IPS-NIHi11 (cell line): ENCODE measurements around the gene HIGD2A.

Experiments used
- DNase-seq: peaks from one replicate; pipeline ENCODE4 v3.0.0; 2012; ENCODE audit warnings: mixed read lengths, low spot score

HIGD2A gene

GRCh38 chr5:176369934-176370711, 18.4 kb upstream of the HIGD2A start:
- no peak for DNase-seq

- DNase-seq: no peak
Observed at GRCh38 chr5:176371621-176372539, 16.7 kb upstream of the HIGD2A start.

GRCh38 chr5:176373100-176373818, 15.3 kb upstream of the HIGD2A start:
- no peak for DNase-seq

GRCh38 chr5:176379881-176380280, 8.7 kb upstream of the HIGD2A start:
- no peak for DNase-seq

- DNase-seq: no peak
Observed at GRCh38 chr5:176381423-176381822, 7.1 kb upstream of the HIGD2A start.

- no peak for DNase-seq
Observed at GRCh38 chr5:176381979-176382378, 6.6 kb upstream of the HIGD2A start.

GRCh38 chr5:176382721-176383120, 5.8 kb upstream of the HIGD2A start:
- DNase-seq: no peak

- DNase-seq: no peak
Observed at GRCh38 chr5:176383248-176383905, 5.2 kb upstream of the HIGD2A start.

GRCh38 chr5:176383961-176384360, 4.6 kb upstream of the HIGD2A start:
- no peak for DNase-seq

GRCh38 chr5:176384366-176384930, 4.1 kb upstream of the HIGD2A start:
- DNase-seq: no peak

GRCh38 chr5:176384991-176385390, 3.6 kb upstream of the HIGD2A start:
- DNase-seq: no peak

- no peak for DNase-seq
Observed at GRCh38 chr5:176386491-176386890, 2.1 kb upstream of the HIGD2A start.

- no peak for DNase-seq
Observed at GRCh38 chr5:176387384-176387925, 1.1 kb upstream of the HIGD2A start.

- peak; percentile 53 for DNase-seq
Observed at GRCh38 chr5:176388003-176388443, 528 bp upstream of the HIGD2A start.

GRCh38 chr5:176389135-176390123, 878 bp downstream of the HIGD2A start:
- no peak for DNase-seq

GRCh38 chr5:176391479-176391878, 2.9 kb downstream of the HIGD2A start:
- no peak for DNase-seq

GRCh38 chr5:176391999-176392398, 3.4 kb downstream of the HIGD2A start:
- DNase-seq: no peak

- no peak for DNase-seq
Observed at GRCh38 chr5:176392526-176392925, 4.0 kb downstream of the HIGD2A start.

- no peak for DNase-seq
Observed at GRCh38 chr5:176394096-176394495, 5.5 kb downstream of the HIGD2A start.
